ENCODE measurements around the gene RXFP1.

DNA sequence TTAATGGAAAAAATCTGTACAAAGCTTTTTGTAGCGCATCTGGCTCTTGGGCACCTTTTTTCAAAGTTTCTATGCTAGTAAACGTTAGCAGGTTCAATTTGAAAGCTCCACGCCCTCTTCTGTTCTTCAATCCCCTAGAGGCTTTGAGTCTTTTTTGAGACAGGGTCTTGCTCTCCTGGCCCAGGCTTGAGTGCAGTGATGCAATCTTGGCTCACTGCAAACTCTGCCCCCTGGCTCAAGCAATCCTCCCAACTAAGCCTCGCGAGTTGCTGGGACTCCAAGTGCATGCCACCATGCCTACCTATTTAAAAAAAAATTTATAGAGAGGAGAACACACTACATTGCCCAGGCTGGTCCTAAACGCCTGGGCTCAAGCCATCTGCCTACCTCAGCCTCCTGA is 9.2 kb downstream of the RXFP1 start:
- TF ChIP-seq, protein P1, sequence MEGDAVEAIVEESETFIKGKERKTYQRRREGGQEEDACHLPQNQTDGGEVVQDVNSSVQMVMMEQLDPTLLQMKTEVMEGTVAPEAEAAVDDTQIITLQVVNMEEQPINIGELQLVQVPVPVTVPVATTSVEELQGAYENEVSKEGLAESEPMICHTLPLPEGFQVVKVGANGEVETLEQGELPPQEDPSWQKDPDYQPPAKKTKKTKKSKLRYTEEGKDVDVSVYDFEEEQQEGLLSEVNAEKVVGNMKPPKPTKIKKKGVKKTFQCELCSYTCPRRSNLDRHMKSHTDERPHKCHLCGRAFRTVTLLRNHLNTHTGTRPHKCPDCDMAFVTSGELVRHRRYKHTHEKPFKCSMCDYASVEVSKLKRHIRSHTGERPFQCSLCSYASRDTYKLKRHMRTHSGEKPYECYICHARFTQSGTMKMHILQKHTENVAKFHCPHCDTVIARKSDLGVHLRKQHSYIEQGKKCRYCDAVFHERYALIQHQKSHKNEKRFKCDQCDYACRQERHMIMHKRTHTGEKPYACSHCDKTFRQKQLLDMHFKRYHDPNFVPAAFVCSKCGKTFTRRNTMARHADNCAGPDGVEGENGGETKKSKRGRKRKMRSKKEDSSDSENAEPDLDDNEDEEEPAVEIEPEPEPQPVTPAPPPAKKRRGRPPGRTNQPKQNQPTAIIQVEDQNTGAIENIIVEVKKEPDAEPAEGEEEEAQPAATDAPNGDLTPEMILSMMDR (IDR thresholded peaks at IDR 0.05), result no peak
- TF ChIP-seq POLR2AphosphoS5 (IDR thresholded peaks at IDR 0.05) (no peak), EP300 (IDR thresholded peaks at IDR 0.05) (no peak), POLR2A (IDR thresholded peaks at IDR 0.05) (no peak)

All from stomach (tissue), 4 donors.